SK-N-SH (cell line): ENCODE data around the gene TMEM106B. TPM values are rescaled to one million over a fixed set of nuclear protein-coding genes. Genes with fewer than 3 reads are reported as not detected.

Source experiments
- CTCF ChIA-PET: fragments of 300-600, 350-600 bp; formaldehyde crosslinking; extraction: SDS; loops from one replicate; lab custom pipeline; 2021; lab: Yijun Ruan, JAX
- POLR2A ChIA-PET: fragments of 350-600 bp; sonication (Branson Sonifier 250); formaldehyde crosslinking; extraction: SDS; loops from one replicate; lab custom pipeline; 2020; ENCODE audit warnings: antibody characterized with exemption, inconsistent platforms; lab: Yijun Ruan, JAX
- DNase-seq: peaks from one replicate; pipeline ENCODE4 v3.0.0; 2012
- H2AFZ ChIP-seq: fragments of 200-600 bp; sonication (generic); 2 replicates; pipeline ENCODE4 v1.8.1; 2016; ENCODE audit warnings: antibody characterized with exemption, mild to moderate bottlenecking, low read depth
- H3F3A ChIP-seq: fragments of 200-600 bp; sonication (generic); replicated peaks from 2 replicates; pipeline ENCODE3; 2016; ENCODE audit warnings: antibody characterized with exemption, mild to moderate bottlenecking; ENCODE audit not compliant: insufficient read depth
- H3K27ac ChIP-seq, 2 experiments: fragments of 200-500 bp in 1 of 2; fragments of 200-600 bp in 1 of 2; sonication (Bioruptor generic) in 1 of 2; sonication (generic), shearing (Covaris generic) in 1 of 2; 2 replicates each; pipeline versions ENCODE4 v1.5.1 to v1.6.1; 2014 to 2016; ENCODE audit warnings: low read depth in 2 of 2, inconsistent platforms in 1 of 2, low read length in 1 of 2, mild to moderate bottlenecking in 1 of 2, mixed read lengths in 1 of 2
- H3K27me3 ChIP-seq: fragments of 200-600 bp; sonication (generic), shearing (Covaris generic); 2 replicates; pipeline ENCODE4 v1.6.1; 2016; ENCODE audit warnings: mixed run types; ENCODE audit not compliant: insufficient read depth
- H3K36me3 ChIP-seq, 2 experiments: fragments of 200-500 bp in 1 of 2; fragments of 200-600 bp in 1 of 2; sonication (Bioruptor generic) in 1 of 2; sonication (generic) in 1 of 2; replicated peaks in 1 of 2; 2 replicates each; pipeline versions ENCODE3 to v1.5.1; 2014 to 2016; ENCODE audit warnings: low read length in 1 of 2, mild to moderate bottlenecking in 1 of 2; ENCODE audit not compliant: insufficient read depth in 2 of 2, control insufficient read depth in 1 of 2
- H3K4me1 ChIP-seq, 2 experiments: fragments of 200-500 bp in 1 of 2; fragments of 200-600 bp in 1 of 2; sonication (Bioruptor generic) in 1 of 2; sonication (generic), shearing (Covaris generic) in 1 of 2; 2 replicates each; pipeline versions ENCODE4 v1.5.1 to v1.6.1; 2014 to 2016; ENCODE audit warnings: low read depth in 1 of 2, low read length in 1 of 2, mixed run types in 1 of 2; ENCODE audit not compliant: insufficient read depth in 2 of 2, control insufficient read depth in 1 of 2
- H3K4me2 ChIP-seq: fragments of 200-600 bp; sonication (generic), shearing (Covaris generic); 2 replicates; pipeline ENCODE4 v1.6.1; 2017; ENCODE audit warnings: mixed run types
- H3K4me3 ChIP-seq, 2 experiments: fragments of 200-500 bp in 1 of 2; fragments of 200-600 bp in 1 of 2; sonication (Bioruptor generic) in 1 of 2; sonication (generic), shearing (Covaris generic) in 1 of 2; 2 replicates each; pipeline versions ENCODE4 v1.5.1 to v1.8.1; 2014 to 2016; ENCODE audit warnings: low read depth in 2 of 2, inconsistent platforms in 1 of 2, low read length in 1 of 2, mild to moderate bottlenecking in 1 of 2, mixed read lengths in 1 of 2, moderate library complexity in 1 of 2
- H3K79me2 ChIP-seq: fragments of 200-600 bp; sonication (generic); 2 replicates; pipeline ENCODE4 v1.8.1; 2017; ENCODE audit warnings: mild to moderate bottlenecking; ENCODE audit not compliant: insufficient read depth
- H3K9ac ChIP-seq: fragments of 200-600 bp; sonication (generic); 2 replicates; pipeline ENCODE4 v1.6.1; 2017; ENCODE audit warnings: mixed run types
- H3K9me2 ChIP-seq: fragments of 200-600 bp; sonication (generic); 2 replicates; pipeline ENCODE4 v1.6.1; 2017; ENCODE audit warnings: mixed run types
- H3K9me3 ChIP-seq: fragments of 200-600 bp; sonication (generic); 2 replicates; pipeline ENCODE4 v1.6.1; 2017; ENCODE audit warnings: mixed run types, mild to moderate bottlenecking, moderate library complexity
- H4K20me1 ChIP-seq: fragments of 200-600 bp; sonication (generic); 2 replicates; pipeline ENCODE4 v1.6.1; 2017; ENCODE audit warnings: mild to moderate bottlenecking, mixed run types; ENCODE audit not compliant: insufficient read depth
- CHD2 ChIP-seq: fragments of 150-350 bp; IDR thresholded peaks from 2 replicates; pipeline ENCODE4 v1.6.1; 2018; ENCODE audit warnings: low read length; ENCODE audit not compliant: partially characterized antibody
- CTCF ChIP-seq: fragments of 200-600 bp; sonication (generic); IDR thresholded peaks from 2 replicates; pipeline ENCODE4 v1.6.1; 2017; ENCODE audit warnings: antibody characterized with exemption, mild to moderate bottlenecking, moderate library complexity
- EZH2phosphoT487 ChIP-seq: fragments of 200-600 bp; sonication (generic); IDR thresholded peaks from 2 replicates; pipeline ENCODE4 v1.6.1; 2017; ENCODE audit warnings: low read depth, mixed run types, mild to moderate bottlenecking, antibody characterized with exemption, moderate library complexity, borderline replicate concordance
- FOXJ3 ChIP-seq: sonication (generic); formaldehyde crosslinking; IDR thresholded peaks from 2 replicates; pipeline ENCODE4 v1.5.1; 2020; ENCODE audit warnings: mild to moderate bottlenecking, missing genetic modification reagents
- FOXM1 ChIP-seq: IDR thresholded peaks from 2 replicates; pipeline ENCODE4 v1.4.0; 2012; ENCODE audit warnings: low read depth, mild to moderate bottlenecking
- GATA2 ChIP-seq: sonication (generic); formaldehyde crosslinking; IDR thresholded peaks from 2 replicates; pipeline ENCODE4 v1.5.0; 2020; ENCODE audit warnings: mild to moderate bottlenecking, missing genetic modification reagents
- JUND ChIP-seq: IDR thresholded peaks from 2 replicates; pipeline ENCODE4 v1.4.0; 2012
- MEF2A ChIP-seq: IDR thresholded peaks from 2 replicates; pipeline ENCODE4 v1.4.0; 2012; ENCODE audit warnings: low read depth, borderline replicate concordance
- NFIC ChIP-seq: IDR thresholded peaks from 2 replicates; pipeline ENCODE4 v1.4.0; 2012; ENCODE audit warnings: borderline replicate concordance
- PBX3 ChIP-seq: IDR thresholded peaks from 2 replicates; pipeline ENCODE4; 2012
- RXRA ChIP-seq: IDR thresholded peaks from 2 replicates; pipeline ENCODE4 v1.4.0; 2012; ENCODE audit warnings: low read depth, mild to moderate bottlenecking, borderline replicate concordance
- SMC3 ChIP-seq: IDR thresholded peaks from 2 replicates; pipeline ENCODE4 v1.6.1; 2012; ENCODE audit warnings: low read depth, low read length, improper control_type of control experiment
- TCF12 ChIP-seq: IDR thresholded peaks from 2 replicates; pipeline ENCODE4 v1.4.0; 2012
- TEAD4 ChIP-seq: IDR thresholded peaks from 2 replicates; pipeline ENCODE4 v1.4.0; 2012; ENCODE audit warnings: mild to moderate bottlenecking, borderline replicate concordance; ENCODE audit not compliant: insufficient read depth
- WGBS: methylation state at CpG from one replicate; pipeline ENCODE4 v1.1.6; 2017; ENCODE audit warnings: low lambda C conversion rate; 5-methylcytosine and 5-hydroxymethylcytosine counted together
- polyA plus RNA-seq, 3 experiments: library from polyadenylated mRNA; depleted of rRNA; stranded (reverse); fragments of >200 nt; gene quantifications; 2 replicates each; pipeline ENCODE4 v1.2.3, GENCODE V29; 2012
- TF ChIP-seq, protein P1 (sequence below): IDR thresholded peaks from 2 replicates; pipeline ENCODE4 v1.4.0; 2012; ENCODE audit warnings: low read depth, borderline replicate concordance

TMEM106B gene
- polyA plus RNA-seq, 1 of the 3 experiments (the other 2 are of a cell fraction), result 20.4 TPM

DNA sequence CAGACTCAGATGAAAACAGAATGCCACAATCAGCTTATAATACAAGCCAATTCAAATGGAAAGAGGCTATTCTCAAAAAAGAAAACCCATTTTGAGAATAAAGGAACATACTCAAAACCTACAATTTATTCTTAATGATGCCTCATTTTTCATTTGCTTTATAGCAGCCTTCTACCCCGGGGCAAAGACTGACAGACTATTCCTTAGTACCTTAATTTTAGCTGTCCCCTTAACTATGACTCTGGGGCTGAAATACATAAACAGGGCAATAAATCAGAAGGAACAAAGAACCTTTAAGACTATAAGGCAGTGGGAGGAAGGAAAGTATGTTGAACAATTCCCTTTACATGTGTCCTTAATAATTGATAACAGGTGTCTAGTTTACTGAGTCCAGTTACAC, 76.8 kb downstream of the TMEM106B start:
- no peak overlapping the region for H3K4me2 ChIP-seq
- no peaks in the 10 kb centered on the region for H3K9me2 ChIP-seq
- H3K9ac ChIP-seq, result no peak overlapping the region
- H3K4me3 ChIP-seq, result no peak overlapping the region
- H3F3A ChIP-seq, result no peaks in the 10 kb centered on the region
- no peaks in the 10 kb centered on the region for H4K20me1 ChIP-seq
- H3K4me1 ChIP-seq, result no peaks in the 10 kb centered on the region; a peak in 1 of 4 replicates
- no peaks in the 10 kb centered on the region for H3K27me3 ChIP-seq
- ChIA-PET POLR2A (no interaction called here), CTCF (interaction anchor here (0.6 to 1.6 kb wide), 6 partner anchors 9 to 764 kb away, joined by 3 to 6 read pairs (median 3); no protein-coding TSS in a partner anchor)
- no peak overlapping the region for H3K27ac ChIP-seq
- no peak for DNase-seq
- H3K36me3 ChIP-seq, result no peaks in the 10 kb centered on the region
- H2AFZ ChIP-seq, result no peak overlapping the region
- WGBS, result 9% methylated on average over 1 of the region's 1 CpG
- TF ChIP-seq, protein P1, sequence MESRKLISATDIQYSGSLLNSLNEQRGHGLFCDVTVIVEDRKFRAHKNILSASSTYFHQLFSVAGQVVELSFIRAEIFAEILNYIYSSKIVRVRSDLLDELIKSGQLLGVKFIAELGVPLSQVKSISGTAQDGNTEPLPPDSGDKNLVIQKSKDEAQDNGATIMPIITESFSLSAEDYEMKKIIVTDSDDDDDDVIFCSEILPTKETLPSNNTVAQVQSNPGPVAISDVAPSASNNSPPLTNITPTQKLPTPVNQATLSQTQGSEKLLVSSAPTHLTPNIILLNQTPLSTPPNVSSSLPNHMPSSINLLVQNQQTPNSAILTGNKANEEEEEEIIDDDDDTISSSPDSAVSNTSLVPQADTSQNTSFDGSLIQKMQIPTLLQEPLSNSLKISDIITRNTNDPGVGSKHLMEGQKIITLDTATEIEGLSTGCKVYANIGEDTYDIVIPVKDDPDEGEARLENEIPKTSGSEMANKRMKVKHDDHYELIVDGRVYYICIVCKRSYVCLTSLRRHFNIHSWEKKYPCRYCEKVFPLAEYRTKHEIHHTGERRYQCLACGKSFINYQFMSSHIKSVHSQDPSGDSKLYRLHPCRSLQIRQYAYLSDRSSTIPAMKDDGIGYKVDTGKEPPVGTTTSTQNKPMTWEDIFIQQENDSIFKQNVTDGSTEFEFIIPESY, result no peak
- TF ChIP-seq PBX3 (no peak), FOXM1 (no peak), TCF12 (no peak), CTCF (no peak), EZH2phosphoT487 (no peak), NFIC (no peak), GATA2 (CRISPR knock-in tag) (no peak), FOXJ3 (CRISPR knock-in tag) (no peak), MEF2A (no peak), CHD2 (no peak), SMC3 (no peak), RXRA (no peak)
- TF ChIP-seq, all 33 proteins: peak for 0
- Histone ChIP-seq H3K79me2 (no peaks in the 10 kb centered on the region), H3K9me3 (no peaks in the 10 kb centered on the region)

GRCh38 chr7:12289996-12290395, 78.9 kb downstream of the TMEM106B start:
- TF ChIP-seq JUND (no peak), TEAD4 (no peak), PBX3 (no peak), TCF12 (no peak)
- Histone ChIP-seq H3K4me1 (no peaks in the 10 kb centered on the region; a peak in 1 of 4 replicates), H3K27ac (no peak overlapping the region), H3K79me2 (no peaks in the 10 kb centered on the region), H3K4me2 (no peak overlapping the region), H2AFZ (no peak overlapping the region), H3K9ac (no peak overlapping the region), H4K20me1 (no peaks in the 10 kb centered on the region), H3K9me2 (no peaks in the 10 kb centered on the region), H3K27me3 (no peaks in the 10 kb centered on the region), H3K36me3 (no peaks in the 10 kb centered on the region), H3K9me3 (no peaks in the 10 kb centered on the region), H3F3A (no peaks in the 10 kb centered on the region), H3K4me3 (no peak overlapping the region)
- POLR2A ChIA-PET, result no interaction called here
- no peak for DNase-seq
- CTCF ChIA-PET, result no interaction called here
- 30% methylated on average over 5 of the region's 6 CpGs for WGBS
